GM19328 (cell line): ENCODE results near the gene BTAF1.
"Not testable (repeated sequence)": the region's sequence is repeated elsewhere in the genome, so short reads cannot be mapped to it uniquely, and the experiment has no call there.

Experiments
- ATAC-seq: cut with Tn5 transposase; IDR thresholded peaks from one replicate; pipeline ENCODE4 v1.9.1; 2021; ENCODE audit warnings: mild to moderate bottlenecking, moderate library complexity; ENCODE audit not compliant: unreplicated experiment

The BTAF1 gene

GRCh38 chr10:91923371-91924211 lies at the start of gene BTAF1:
Gene BTAF1, plus strand, starts transcription at chr10:91923770. Its CDS starts 307 bp downstream, at chr10:91924077.
- ATAC-seq, result peak; percentile 96

DNA sequence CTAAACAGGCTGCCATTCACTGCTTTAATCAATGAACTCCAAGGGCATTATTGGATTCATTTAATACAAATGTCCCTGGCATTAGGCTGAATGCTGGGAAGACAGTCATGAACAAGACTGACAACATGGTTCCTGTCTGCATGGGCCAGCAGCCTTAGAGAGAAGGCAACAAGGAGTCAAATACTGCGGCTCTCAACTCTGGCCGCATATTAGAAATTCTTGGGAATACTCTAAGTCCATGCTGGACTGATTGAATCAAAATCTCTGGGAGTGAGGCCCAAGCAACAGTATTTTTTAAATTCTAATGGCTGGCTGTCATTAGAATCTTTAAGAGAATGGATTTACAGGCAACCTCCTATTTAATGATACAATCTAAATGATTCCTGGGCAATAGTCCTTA lies 48.4 kb upstream of the BTAF1 start:
- ATAC-seq, result no peak

- ATAC-seq, result no peak
These were observed 47.8 kb upstream of the BTAF1 start for GRCh38 chr10:91875779-91876178.

GRCh38 chr10:91879515-91880170 lies 43.9 kb upstream of the BTAF1 start:
- ATAC-seq, result no peak

GRCh38 chr10:91880310-91880709 lies 43.3 kb upstream of the BTAF1 start:
- ATAC-seq, result no peak

DNA sequence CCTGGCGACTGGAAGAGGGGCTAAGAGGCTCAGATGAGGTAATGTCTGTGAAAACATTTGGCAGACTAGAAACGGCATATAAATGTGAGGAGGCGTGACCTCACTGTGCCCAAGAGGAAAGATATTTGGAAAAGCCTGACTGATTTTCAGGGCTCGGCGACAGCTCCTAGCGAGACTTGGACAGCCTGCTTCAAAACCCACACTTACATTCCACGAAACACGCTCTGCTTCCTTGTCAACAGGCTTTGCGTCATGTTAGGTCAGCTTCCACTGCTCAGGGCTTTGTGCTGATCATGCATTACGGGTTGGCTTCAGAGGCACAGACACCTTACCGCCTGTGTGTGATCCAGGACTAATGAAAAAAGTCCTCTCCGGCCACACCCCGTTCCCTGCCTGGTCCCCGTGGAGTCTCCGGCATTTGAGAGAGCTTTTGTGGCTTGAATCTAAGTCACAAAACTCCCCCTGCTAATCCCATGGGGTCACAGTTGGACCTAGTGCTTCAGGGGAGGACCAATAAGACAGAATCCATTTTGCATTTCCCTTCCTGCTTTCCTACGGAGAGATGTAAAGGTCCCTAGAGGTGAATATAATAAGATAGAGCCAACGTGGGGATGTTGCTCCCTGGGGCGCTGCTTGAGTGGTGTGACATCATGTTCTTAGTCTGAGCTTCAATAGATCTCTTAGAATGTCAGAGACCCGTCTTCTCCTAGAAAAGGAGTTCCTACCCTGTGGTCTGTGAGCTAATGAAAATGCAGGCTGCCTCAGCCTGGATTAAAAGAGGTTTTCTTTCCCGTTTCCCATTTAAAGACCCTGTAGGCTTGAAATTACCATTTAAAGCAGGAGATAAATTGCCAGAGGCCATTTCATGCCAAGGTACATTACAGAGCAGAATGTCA lies 39.8 kb upstream of the BTAF1 start:
- no peak for ATAC-seq

GRCh38 chr10:91884536-91884935 lies 39.0 kb upstream of the BTAF1 start:
- no peak for ATAC-seq

DNA sequence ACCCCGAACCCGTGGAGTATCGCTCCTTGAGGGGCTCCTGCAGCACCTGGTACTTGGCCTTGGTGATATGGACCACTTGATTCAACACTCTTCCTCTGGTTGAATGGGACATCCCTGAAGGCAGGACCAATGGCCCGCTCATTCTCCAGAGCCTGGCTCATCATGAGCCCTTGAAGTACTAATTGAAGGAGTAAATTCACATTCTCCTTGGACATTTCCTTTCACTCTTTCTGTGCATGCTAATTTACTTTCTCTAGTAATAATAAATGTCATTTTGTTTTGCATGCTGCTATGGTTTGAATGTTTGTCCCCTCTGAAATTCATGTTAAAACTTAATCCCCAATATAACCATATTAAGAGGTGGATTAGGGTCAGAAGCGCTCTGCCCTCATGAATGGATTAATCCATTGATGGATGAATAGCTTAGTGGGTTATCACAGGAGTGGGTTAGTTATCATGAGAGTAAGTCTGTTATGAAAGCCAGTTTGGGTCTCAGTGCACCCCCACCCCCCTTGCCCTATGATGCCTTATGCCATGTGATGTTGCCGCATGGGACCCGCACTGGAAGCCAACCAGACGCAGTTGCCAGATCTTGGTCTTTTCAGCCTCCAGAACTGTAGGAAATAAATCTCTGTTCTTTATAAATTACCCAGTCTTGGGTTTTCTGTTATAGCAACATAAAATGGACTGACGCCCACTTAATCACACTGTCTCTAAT lies 38.0 kb upstream of the BTAF1 start:
- ATAC-seq, result no peak

DNA sequence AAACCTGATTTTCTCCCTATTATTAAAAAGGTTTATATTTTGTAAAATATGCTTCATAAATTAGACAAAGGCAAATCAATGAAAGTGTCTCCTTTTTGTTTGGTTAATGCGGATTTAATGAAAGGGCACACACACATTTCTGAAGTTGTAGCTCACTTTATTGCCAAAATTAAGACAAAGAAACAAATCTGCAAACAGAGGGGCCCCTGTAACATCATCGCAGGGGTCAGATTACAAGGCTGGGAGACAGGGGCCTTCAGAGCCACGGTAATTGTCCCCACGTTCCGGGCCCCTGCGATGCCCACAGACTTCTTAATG lies 36.7 kb upstream of the BTAF1 start:
- no peak for ATAC-seq

- no peak for ATAC-seq
These were observed 36.1 kb upstream of the BTAF1 start for GRCh38 chr10:91887272-91888076.

- no peak for ATAC-seq
These were observed 32.2 kb upstream of the BTAF1 start for GRCh38 chr10:91891125-91892001.

DNA sequence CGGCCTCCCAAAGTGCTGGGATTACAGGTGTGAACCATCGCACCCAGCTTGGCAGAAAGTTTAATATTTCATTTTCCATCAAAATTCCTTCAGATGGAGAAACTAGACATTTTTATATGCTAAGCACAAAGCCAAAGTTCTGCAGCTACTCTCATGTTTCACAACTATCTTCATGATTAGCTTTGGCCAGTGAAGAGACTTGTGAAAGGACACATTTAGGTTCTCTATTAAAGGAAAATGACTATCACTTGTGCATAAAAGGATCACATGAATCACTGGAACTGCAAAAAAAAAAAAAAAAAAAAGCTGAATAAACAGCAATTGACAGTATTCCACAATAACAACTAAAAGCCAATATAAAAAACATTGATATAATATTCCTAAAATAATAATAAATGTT lies 30.5 kb upstream of the BTAF1 start:
- ATAC-seq, result no peak

DNA sequence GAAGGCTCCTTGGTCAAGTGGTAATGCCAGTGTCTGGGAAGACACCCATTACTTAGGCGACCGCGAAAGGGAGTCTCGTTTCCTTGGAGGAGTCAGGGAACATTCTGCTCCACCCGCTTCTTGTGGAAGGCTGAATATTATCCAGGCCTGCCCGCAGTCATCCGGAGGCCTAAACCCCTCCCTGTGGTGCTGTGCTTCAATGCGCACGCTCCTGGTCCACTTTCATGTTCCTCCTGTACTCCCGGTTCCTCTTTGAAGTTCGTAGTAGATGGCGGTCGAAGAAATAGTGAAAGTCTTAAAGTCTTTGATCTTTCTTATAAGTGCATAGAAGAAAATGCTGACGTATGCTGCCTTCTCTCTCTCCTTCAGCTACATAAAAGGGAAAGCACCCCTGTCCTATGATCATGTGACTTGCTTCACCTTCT lies 29.3 kb upstream of the BTAF1 start:
- ATAC-seq, result not testable (repeated sequence)

DNA sequence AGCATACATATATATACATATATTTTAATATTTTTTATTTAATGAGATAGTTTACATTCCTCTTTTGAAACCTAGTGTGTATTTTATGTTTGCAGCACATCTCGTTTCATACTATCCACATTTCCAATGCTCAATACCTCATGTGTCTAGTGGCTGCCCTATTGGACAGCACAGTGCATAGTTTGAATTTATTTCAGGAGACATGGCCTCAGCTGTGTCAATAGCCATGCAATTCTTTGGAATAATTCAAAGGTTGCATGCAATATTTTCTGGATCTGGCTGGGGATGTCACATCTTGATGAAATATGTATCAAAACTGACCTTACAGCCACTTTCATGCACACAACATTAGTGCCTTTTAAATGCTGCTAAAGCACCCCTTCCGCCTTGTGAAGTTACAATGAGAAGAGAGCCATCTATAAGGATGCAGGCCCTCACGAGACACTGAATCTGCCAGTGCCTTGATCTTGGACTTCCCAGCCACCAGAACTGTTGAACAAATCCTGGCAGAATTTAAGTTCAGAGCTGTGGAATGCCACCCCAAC lies 27.3 kb upstream of the BTAF1 start:
- ATAC-seq, result no peak

GRCh38 chr10:91897421-91897820 lies 26.1 kb upstream of the BTAF1 start:
- ATAC-seq, result no peak

GRCh38 chr10:91901784-91902677 lies 21.5 kb upstream of the BTAF1 start:
- ATAC-seq, result no peak

GRCh38 chr10:91907033-91907594 lies 16.5 kb upstream of the BTAF1 start:
- ATAC-seq, result no peak
